Cardiac fibroblast (primary cell): ENCODE data around the gene TLL2.

Experiments used
- DNase-seq, 2 donors: peaks; one replicate each; pipeline versions ENCODE4 v3.0.0 to v3.0.0-alpha.2; 2010; ENCODE audit warnings: low read depth in 2 of 2
- H3K4me3 ChIP-seq, 2 donors: replicated peaks in 1 of 2; 1 replicate in 1 of 2; 2 replicates in 1 of 2; pipeline ENCODE4 v1.5.1; 2011; ENCODE audit warnings: low read depth in 2 of 2, low read length in 2 of 2, mild to moderate bottlenecking in 2 of 2, moderate library complexity in 1 of 2
- CTCF ChIP-seq: IDR thresholded peaks from one replicate; pipeline ENCODE4 v1.5.1; 2011; ENCODE audit warnings: low read depth, mild to moderate bottlenecking, low read length, inconsistent platforms

Gene TLL2

GRCh38 chr10:96374985-96375830 is 138.5 kb downstream of the TLL2 start:
- TF ChIP-seq CTCF: peak; percentile 98

GRCh38 chr10:96374639-96374984 is 139.1 kb downstream of the TLL2 start:
- DNase-seq: no peak
- no peak overlapping the region for H3K4me3 ChIP-seq
- no peak for TF ChIP-seq CTCF

More at GRCh38 chr10:96374985-96375830, 138.5 kb downstream of the TLL2 start:
- DNase-seq: peak; percentile 87 to 89
- H3K4me3 ChIP-seq: peak overlapping the region; percentile 34 to 35

GRCh38 chr10:96374004-96374403 is 139.7 kb downstream of the TLL2 start:
- no peak for TF ChIP-seq CTCF
- H3K4me3 ChIP-seq: no peak overlapping the region
- no peak for DNase-seq

- no peak for TF ChIP-seq CTCF
- H3K4me3 ChIP-seq: no peak overlapping the region
- DNase-seq: no peak
These were observed 142.4 kb downstream of the TLL2 start for GRCh38 chr10:96371356-96371755.

DNA sequence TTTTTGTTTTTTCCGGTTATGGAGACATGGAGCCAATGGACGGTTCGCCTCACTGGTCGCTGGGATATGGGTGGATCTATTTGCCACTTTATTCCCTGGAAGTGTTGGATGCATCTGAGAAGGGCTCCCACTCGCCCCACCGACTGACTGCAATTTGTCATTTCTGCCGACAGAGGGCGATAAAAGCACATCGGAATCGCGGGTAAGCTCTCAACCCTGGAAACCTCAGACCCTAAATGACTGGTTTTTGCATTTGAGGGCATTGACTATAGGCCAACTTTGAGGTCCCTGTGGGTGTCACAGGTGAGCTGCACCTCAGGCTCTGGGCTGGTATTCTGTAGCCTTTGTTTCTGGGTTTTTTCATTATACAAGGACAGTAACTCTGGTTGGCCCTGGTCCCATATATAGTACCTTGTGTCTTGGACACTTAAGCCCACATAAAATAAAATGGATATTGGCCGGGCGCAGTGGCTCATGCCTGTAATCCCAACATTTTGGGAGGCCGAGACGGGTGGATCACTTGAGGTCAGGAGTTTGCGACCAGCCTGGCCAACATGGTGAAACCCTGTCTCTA is 143.1 kb downstream of the TLL2 start:
- DNase-seq: peak; percentile 46 to 50

GRCh38 chr10:96369890-96370583 is 143.7 kb downstream of the TLL2 start:
- DNase-seq: no peak
- no peak for TF ChIP-seq CTCF
- no peak overlapping the region for H3K4me3 ChIP-seq

More for the DNA sequence above, 143.1 kb downstream of the TLL2 start:
- TF ChIP-seq CTCF: peak; percentile 67
- H3K4me3 ChIP-seq: no peak overlapping the region
